Measurements from ENCODE around the gene RPL35.

GRCh38 chr9:124869986-124870560, 8.3 kb upstream of the RPL35 start:
- TF ChIP-seq CTCF (IDR thresholded peaks at IDR 0.05) (no peak), POLR2A (IDR thresholded peaks at IDR 0.05) (no peak)

Measured in testis (tissue), 2 donors.